Brain microvascular endothelial cell (primary cell): Measurements from ENCODE around the gene VENTX.

ENCODE experiments used
- DNase-seq: peaks from one replicate; pipeline ENCODE4 v3.0.0-alpha.2; 2020
- H3K27ac ChIP-seq: fragments of 250-450 bp; sonication (Bioruptor Pico); 2 replicates; pipeline ENCODE4 v1.5.1; 2020; ENCODE audit warnings: mild to moderate bottlenecking, moderate library complexity
- H3K27me3 ChIP-seq: fragments of 250-450 bp; sonication (Bioruptor Pico); replicated peaks from 2 replicates; pipeline ENCODE4 v1.5.1; 2020; ENCODE audit warnings: mild to moderate bottlenecking
- H3K36me3 ChIP-seq: fragments of 250-450 bp; sonication (Bioruptor Pico); replicated peaks from 2 replicates; pipeline ENCODE4 v1.5.1; 2020; ENCODE audit warnings: mild to moderate bottlenecking
- H3K4me3 ChIP-seq: 2 replicates; pipeline ENCODE4 v1.5.1; 2011; ENCODE audit warnings: low read depth, mild to moderate bottlenecking, control low read depth, low read length, moderate library complexity
- CTCF ChIP-seq: IDR thresholded peaks from 2 replicates; pipeline ENCODE4 v1.5.1; 2011; ENCODE audit warnings: low read depth, mild to moderate bottlenecking, moderate library complexity, low read length, control low read depth, inconsistent platforms; ENCODE audit errors: missing control alignments
- in situ Hi-C: cut with HindIII; loops from 2 replicates; pipeline ENCODE4 v1.10.0; 2017; ENCODE audit warnings: low sequenced_read_pairs, low pct_ligation_motif_present

The VENTX gene

GRCh38 chr10:133255323-133255722, 17.7 kb downstream of the VENTX start:
- TF ChIP-seq CTCF = no peak
- H3K27me3 ChIP-seq = peaks cover 6% of the 10 kb centered on the region
- no peak for DNase-seq
- in situ Hi-C loops = no loop called here
- no peaks in the 10 kb centered on the region for H3K36me3 ChIP-seq
- no peak overlapping the region for H3K27ac ChIP-seq
- H3K4me3 ChIP-seq = no peak overlapping the region

GRCh38 chr10:133257489-133258065, 19.9 kb downstream of the VENTX start:
- H3K36me3 ChIP-seq = no peaks in the 10 kb centered on the region
- H3K27ac ChIP-seq = no peak overlapping the region
- no peak for DNase-seq
- no peak overlapping the region for H3K4me3 ChIP-seq
- in situ Hi-C loops = no loop called here
- H3K27me3 ChIP-seq = no peaks in the 10 kb centered on the region
- peak; percentile 59 for TF ChIP-seq CTCF

- H3K4me3 ChIP-seq = no peak overlapping the region
- DNase-seq = no peak
- in situ Hi-C loops = no loop called here
Observed at GRCh38 chr10:133258066-133258817, 20.6 kb downstream of the VENTX start.

GRCh38 chr10:133258818-133259601, 21.4 kb downstream of the VENTX start:
- Histone ChIP-seq H3K27ac (peak overlapping the region; percentile 48), H3K4me3 (no peak overlapping the region), H3K36me3 (no peaks in the 10 kb centered on the region), H3K27me3 (no peaks in the 10 kb centered on the region)
- DNase-seq = peak; percentile 97
- no peak for TF ChIP-seq CTCF
- in situ Hi-C loops = no loop called here

More at GRCh38 chr10:133258066-133258817, 20.6 kb downstream of the VENTX start:
- no peaks in the 10 kb centered on the region for H3K36me3 ChIP-seq
- no peak for TF ChIP-seq CTCF
- H3K27me3 ChIP-seq = no peaks in the 10 kb centered on the region
- H3K27ac ChIP-seq = no peak overlapping the region

GRCh38 chr10:133259602-133259989, 21.9 kb downstream of the VENTX start:
- Histone ChIP-seq H3K27ac (no peak overlapping the region), H3K4me3 (no peak overlapping the region), H3K36me3 (no peaks in the 10 kb centered on the region), H3K27me3 (no peaks in the 10 kb centered on the region)
- no peak for DNase-seq
- in situ Hi-C loops = no loop called here
- TF ChIP-seq CTCF = no peak
